ENCODE results near the gene MED13L.
"Not testable (repeated sequence)": the region's sequence is repeated elsewhere in the genome, so short reads cannot be mapped to it uniquely, and the experiment has no call there.

MED13L gene

GRCh38 chr12:115998794-115999478, 278.6 kb downstream of the MED13L start:
- DNase-seq, result no peak

DNA sequence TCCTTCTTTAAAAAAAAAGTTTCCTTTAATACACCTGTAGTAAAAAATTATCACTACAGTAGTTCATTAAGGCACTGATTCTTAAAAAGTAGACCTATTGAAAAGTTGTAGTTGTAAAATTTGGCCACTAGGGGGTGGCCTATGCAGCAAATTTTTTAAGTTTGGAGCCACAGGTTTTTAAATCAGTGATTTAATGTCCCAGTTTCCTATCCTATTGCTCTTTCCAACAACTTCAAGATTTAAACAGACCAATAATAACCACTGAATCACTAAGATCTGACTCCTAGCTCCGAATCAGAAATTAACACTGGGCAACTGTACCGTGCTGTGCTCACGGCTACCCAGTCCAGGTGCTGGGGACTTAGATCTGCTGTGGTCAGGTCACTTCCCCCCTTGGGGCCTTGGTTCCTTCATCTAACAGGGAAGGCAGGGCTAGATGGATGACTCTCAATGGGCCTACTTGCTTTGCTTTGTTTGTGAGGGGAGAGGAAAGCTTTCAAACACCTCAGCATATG, 279.3 kb downstream of the MED13L start:
- DNase-seq, result no peak

GRCh38 chr12:115993737-115994136, 283.8 kb downstream of the MED13L start:
- DNase-seq, result no peak

DNA sequence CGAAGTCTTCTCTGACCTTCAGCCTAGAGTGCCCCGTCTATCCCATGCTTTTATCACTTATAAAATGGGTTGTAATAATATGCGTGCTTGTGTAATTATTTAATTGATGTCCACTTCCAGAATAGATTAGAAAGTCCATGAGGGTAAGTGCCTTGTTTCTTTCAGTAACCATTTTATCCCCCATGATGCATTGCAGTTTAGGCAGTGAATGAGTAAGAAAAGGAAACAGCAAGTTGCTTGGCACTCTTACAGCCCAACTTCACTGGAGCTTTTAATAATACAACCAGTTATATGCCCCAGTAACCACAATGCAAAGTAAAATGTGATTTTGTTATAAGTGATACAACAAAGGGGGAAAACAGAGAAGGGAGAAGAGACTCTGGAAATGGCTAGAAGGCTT, 287.3 kb downstream of the MED13L start:
- DNase-seq, result no peak

GRCh38 chr12:115988625-115989563, 288.6 kb downstream of the MED13L start:
- DNase-seq, result no peak

- no peak for DNase-seq
Measured at GRCh38 chr12:115988212-115988611, 289.3 kb downstream of the MED13L start.

GRCh38 chr12:115984616-115985015, 292.9 kb downstream of the MED13L start:
- DNase-seq, result no peak

DNA sequence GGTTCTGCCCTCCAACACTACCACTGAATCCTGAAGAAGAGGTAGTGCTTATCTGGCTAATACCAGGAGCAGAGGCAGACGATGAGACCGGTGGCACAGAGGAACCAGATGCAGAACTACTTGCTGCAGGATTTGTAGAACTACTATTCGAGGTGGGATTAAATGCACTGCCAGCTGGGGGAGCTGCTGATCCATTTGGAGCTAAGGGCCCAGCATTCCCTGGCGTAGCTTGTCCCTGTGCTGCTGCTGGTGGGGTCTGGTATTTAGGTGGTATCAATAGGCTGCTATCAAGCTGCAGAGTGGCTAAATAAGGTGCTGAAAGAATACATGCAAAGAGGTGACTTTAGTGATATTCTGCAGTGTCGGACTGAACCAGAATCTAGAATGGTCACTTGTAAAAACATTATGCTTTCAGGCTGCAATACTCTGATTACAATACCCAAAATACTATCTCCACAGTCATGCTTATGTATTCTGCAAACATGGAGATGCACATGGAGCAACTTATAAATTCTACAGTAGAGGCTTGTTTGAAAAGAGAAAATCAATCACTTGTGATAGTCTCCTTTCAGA, 294.2 kb downstream of the MED13L start:
- no peak for DNase-seq

- no peak for DNase-seq
Measured at GRCh38 chr12:115980339-115980738, 297.2 kb downstream of the MED13L start.

GRCh38 chr12:115979851-115980250, 297.6 kb downstream of the MED13L start:
- DNase-seq, result no peak

DNA sequence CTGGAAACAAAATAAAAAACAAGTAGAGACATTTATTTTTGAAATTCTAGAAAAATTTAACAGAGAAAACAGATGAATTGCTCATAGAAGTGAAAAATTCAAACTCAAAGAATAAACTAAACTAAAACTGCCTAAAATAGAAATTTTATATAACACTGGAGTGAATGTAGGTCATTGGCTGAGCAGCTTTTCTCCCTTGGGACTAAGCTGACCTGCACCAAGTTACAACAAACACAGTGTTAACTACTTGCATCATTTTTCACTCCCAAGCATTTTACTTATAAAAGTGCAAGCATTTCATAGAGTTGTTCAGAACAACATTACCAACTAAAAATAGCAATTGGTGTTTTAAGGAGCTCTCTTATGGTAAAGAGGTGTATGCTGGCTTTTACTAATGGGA, 298.1 kb downstream of the MED13L start:
- no peak for DNase-seq

GRCh38 chr12:115976829-115977228, 300.7 kb downstream of the MED13L start:
- DNase-seq, result not testable (repeated sequence)

DNA sequence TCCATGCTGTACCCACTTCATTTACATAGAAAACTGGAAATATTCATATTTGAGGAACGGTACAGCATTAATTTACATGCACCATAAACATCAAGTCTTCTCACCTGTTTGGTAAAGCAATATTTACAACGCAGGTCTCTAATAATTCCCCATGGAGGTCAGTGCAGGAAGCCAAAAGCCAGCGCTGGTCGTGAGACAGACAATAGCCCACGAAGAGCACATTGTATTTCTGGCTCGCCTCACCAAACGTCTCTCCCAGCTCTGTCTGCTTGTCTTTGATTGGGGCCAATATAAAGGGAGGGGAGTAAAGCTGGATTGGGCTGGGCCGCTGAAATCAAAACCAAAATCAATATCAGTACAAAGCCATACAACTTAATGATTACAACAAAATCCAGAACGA, 302.1 kb downstream of the MED13L start:
- no peak for DNase-seq

DNA sequence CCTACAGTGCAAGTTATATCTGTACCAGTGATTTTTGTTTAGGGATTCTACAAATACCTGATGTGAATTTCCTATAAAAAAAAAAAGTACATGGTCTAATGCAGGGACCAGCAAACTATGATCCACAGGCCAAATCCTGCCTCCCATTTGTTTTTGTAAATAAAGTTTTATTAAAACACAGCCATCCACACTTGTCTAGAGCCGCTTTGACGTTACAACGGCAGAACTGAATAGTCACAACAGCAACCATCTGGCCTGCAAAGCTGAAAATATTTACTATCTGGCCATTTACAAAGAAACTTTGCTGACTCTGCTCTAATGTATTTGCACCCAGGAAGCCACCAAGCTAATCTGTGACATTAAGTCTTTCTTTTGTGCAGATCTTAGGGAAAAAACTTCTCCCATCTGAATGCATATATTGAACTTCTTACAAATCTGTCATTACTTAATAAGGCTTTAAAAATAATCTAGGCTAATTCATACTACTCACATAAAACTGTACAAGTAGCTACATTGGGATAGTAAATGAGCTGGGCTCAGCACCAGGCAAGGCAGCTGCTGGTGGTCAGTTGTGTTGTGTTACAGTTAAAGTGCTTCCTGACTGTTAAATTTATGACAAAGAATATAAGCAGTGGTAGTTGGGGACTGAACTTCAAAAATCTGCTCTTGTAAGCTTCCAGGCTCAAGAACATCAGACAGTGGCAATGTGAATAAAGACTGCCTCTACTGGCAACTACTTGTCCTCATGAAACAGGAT, 303.3 kb downstream of the MED13L start:
- no peak for DNase-seq

GRCh38 chr12:115973066-115973465, 304.4 kb downstream of the MED13L start:
- no peak for DNase-seq

DNA sequence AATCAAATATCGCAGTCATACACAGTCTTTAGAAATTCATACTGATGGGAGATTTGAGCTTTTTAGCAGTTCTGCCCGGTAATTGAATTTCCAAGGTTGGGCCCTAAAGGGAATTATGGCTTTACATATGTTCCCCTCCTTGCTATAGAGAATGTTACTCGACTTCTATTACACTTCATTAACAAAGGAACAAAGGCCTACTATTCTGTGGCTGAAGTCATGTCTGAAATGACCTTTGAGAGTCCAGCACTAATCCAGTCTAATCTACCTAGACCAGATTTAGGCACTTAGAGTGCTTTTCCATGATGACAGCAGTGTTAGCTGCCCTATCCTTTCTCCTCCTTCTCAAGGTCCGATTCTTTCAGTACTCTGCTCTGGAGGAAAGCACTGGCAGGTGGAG, 305.3 kb downstream of the MED13L start:
- no peak for DNase-seq

- no peak for DNase-seq
Measured at GRCh38 chr12:115968211-115968610, 309.3 kb downstream of the MED13L start.

DNA sequence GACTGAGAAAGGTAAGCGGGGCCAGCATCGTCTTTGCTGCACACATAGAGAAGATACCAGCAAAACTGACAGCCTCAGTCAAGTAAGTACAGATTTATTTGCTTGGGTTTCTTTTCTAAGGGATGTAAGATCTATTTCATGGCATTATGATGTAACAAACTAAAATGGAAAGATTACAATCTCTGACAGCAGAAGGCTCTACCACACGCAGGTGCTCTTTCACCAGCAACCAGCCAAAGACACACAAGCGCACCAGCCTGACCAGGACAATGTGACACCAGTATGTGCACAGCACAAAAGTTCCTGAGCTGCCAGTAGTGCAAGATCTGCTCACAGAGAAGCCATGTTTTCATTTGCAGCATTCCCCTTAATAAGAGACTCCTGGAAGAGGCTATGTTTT, 311.1 kb downstream of the MED13L start:
- DNase-seq, result no peak

GRCh38 chr12:115964626-115965025, 312.9 kb downstream of the MED13L start:
- DNase-seq, result no peak

- no peak for DNase-seq
Measured at GRCh38 chr12:115964214-115964613, 313.3 kb downstream of the MED13L start.

GRCh38 chr12:115962216-115962615, 315.3 kb downstream of the MED13L start:
- DNase-seq, result no peak

DNA sequence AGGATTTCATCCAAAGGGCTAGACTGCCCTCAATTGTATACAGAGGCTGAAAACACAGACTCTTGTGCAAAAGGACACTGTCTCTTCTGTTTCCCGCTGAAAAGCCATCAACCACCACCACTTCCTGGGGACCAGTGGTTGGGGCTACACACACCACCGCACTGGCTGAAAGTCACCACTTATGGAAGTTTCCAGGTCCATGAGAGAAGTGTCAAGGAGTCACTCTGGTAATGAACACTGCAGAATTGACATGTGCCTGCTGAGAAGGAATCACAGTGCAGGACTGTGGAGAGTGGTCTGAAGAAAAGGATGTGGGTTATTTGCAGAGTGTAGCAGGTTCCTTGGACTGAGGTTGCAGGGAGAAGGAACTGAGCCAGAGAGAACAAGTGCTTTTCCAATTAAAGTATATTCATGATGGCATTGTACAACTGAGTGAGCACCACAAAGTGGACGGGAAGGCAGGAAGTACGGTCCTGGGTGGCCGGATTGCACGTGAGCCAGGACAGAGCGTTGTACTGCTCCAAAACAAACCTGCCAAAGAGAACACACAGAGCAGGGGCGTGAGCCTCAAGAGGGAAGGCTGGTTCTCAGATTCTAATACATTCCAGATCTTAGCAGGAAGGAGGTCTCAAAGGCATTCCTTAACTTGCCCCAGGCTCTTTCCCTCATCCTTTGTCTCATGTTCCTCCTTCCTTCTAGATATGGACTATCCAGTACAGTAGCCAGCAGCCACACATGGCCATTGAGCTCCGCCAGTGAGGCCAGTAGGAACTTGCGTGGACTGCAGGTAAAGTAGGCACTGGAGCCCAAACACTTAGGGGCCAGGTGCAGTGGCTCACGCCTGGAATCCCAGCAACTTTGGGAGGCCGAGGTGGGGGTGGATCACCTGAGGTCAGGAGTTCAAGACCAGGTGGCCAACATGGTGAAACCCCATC, 316.4 kb downstream of the MED13L start:
- no peak for DNase-seq
